HG03139 (cell line): ENCODE data around the gene UNC45A.

Source experiments
- ATAC-seq: cut with Tn5 transposase; IDR thresholded peaks from one replicate; pipeline ENCODE4 v1.9.1; 2021; ENCODE audit not compliant: unreplicated experiment

Gene UNC45A

DNA sequence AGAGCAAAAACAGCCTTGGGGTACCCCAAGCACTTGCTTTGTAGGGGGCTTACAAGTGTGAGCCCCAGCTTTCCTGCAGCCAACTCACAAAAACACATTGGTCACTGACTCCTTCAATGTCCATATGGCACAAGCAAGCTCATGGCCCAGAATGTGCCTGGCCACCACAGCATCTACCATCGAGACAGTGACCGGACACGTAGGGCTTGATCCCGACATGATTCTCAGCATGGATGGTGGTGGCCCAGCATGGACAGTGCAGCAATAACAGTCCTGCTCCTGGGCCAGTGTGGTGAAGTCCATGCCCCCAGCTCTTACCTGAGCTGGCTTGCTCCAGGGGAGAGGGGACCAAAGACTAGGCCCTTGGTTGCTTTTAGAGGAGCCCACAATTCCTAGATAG is 6.0 kb downstream of the UNC45A start:
- ATAC-seq, result no peak

DNA sequence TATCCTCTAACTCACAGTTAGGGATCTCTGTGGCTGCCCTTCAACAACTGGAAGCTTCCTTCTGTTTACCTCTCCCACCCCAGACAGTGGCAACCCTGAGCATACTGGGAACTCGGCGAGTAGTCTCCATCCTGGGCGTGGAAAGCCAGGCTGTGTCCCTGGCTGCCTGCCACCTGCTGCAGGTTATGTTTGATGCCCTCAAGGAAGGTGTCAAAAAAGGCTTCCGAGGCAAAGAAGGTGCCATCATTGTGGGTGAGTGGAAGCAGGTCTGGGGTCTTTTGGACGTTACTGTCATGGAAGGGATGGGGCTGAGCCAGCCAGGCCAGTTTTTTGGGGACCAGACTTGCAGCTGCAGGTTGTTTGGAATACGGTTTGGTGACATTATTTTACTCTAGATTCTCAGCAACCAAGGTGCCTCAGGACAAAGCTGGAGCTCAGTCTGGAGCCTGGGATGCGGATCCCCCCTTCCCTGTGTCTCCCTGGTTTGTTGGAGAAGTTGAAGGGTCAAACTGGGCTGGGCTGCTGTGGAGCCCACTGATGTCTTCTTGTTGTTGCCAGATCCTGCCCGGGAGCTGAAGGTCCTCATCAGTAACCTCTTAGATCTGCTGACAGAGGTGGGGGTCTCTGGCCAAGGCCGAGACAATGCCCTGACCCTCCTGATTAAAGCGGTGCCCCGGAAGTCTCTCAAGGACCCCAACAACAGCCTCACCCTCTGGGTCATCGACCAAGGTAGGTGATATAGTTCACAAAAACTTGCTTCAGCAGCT is 7.5 kb downstream of the UNC45A start:
- no peak for ATAC-seq

DNA sequence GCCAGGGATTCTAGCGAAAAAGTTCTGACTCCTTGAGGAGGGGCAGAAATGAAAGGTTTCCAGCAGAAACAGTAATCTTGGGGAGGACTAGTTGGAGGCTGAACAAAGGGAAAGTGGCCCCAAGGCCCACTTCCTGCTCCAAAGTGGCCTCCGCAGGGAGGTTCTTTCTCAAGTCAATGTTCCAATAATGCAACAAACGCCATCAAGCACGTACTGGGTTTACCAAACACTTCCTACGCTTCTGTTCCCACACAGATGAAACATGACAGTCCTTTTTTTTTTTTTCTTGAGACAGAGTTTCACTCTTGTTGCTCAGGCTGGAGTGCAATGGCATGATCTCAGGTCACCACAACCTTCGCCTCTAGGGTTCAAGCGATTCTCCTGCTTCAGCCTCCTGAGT is 10.0 kb downstream of the UNC45A start:
- no peak for ATAC-seq

DNA sequence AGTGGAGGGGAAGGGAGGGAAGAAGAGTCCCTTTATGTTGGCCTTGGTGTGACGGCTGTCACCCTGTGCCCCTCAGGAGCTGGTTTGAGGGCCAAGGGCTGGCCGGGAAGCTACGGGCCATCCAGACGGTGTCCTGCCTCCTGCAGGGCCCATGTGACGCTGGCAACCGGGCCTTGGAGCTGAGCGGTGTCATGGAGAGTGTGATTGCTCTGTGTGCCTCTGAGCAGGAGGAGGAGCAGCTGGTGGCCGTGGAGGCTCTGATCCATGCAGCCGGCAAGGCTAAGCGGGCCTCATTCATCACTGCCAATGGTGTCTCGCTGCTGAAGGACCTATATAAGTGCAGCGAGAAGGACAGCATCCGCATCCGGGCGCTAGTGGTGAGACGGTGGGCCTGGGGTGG is 11.5 kb downstream of the UNC45A start:
- no peak for ATAC-seq

DNA sequence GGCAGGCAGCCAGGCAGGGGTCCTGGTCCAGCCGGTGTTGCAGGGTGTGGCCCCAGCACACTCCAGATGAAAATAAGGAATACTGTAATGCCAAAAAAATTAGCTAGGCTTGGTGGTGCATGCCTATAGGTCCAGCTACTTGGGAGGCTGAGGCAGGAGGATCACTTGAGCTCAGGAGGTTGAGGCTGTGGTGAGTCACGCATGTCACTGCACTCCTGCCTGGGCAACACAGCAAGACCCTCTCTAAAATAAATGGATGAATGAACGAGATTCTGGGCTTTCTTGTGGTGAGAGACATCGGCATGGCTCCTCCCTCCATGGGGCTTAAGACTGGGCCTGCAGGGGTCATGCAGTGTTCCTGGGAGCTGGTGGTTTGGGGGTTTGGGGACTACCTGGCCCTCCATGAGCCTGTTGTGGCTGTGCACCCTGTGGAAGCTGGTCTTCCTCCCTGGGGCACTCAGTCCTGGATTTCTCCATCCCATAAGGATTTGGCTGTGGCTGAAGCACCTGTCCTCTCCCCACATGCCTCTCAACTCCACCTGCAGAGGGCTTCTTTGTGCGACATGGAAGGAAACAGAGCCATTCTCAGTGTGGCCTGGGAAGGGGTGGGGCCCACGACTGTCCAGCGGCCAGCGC is 12.0 kb downstream of the UNC45A start:
- ATAC-seq, result no peak

DNA sequence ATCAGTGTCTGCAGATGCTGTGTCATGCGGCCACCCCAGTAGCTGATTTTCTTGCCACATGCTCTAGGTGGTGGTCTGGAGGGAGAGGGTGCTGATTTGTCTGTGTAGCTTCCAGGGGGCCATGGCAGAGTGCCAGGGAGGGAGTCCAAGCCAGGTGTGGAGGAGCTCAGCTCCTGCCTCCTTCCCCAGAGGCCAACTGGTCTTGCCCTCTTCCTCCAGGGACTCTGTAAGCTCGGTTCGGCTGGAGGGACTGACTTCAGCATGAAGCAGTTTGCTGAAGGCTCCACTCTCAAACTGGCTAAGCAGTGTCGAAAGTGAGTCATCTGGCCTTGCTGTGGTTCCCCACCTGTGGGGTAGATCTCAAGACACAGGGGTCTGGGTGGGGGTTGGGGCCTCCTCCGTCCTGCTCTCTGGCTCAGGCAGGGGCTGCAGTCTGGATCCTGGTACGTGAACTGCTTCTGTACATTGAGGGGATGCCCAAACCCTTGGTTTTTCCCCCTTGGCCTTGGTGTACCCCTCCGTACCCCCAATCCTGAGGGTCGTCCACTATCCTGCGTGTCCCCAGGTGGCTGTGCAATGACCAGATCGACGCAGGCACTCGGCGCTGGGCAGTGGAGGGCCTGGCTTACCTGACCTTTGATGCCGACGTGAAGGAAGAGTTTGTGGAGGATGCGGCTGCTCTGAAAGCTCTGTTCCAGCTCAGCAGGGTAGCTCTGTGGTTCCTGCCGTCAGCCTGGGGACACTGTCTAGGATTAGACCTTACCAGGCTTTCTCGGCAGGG is 12.7 kb downstream of the UNC45A start:
- ATAC-seq, result no peak

DNA sequence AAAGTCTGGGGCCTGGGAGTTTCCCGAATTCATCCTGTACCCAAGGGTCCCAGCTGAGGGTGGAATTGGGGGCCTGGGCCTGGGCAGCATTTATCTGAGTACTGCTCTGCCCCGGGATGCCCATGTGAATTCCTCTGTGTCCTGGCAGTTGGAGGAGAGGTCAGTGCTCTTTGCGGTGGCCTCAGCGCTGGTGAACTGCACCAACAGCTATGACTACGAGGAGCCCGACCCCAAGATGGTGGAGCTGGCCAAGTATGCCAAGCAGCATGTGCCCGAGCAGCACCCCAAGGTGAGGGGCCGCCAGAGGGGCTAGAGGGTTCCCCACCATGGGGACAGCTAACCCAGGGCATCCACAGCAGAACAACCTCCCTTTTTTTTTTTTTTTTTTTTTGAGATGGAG is 13.4 kb downstream of the UNC45A start:
- no peak for ATAC-seq

DNA sequence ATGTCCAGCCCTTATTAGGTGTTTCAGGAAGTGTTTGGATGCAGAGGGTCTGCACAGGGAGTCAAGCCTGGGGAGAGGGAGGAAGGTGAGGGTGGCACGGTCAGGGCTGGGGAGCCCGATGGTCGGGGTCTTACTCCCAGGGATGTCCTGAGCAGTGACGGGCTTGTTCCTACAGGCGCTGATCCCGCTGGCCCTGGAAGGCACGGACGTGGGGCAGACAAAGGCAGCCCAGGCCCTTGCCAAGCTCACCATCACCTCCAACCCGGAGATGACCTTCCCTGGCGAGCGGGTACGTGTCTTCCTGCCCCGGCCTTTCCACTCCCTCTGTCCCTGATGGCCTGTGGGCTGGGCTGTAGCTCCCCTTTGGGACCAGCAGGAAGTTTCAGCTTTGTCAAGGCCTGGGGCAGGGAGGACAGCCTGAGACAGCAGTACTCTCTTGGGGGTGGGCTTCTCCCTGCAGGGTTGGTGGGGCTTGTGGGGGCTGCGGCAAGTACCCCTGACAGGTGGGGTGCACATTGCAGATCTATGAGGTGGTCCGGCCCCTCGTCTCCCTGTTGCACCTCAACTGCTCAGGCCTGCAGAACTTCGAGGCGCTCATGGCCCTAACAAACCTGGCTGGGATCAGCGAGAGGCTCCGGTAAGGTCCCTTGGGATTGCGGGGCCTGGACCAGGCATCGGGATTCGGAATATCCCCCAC is 15.0 kb downstream of the UNC45A start:
- ATAC-seq, result no peak

DNA sequence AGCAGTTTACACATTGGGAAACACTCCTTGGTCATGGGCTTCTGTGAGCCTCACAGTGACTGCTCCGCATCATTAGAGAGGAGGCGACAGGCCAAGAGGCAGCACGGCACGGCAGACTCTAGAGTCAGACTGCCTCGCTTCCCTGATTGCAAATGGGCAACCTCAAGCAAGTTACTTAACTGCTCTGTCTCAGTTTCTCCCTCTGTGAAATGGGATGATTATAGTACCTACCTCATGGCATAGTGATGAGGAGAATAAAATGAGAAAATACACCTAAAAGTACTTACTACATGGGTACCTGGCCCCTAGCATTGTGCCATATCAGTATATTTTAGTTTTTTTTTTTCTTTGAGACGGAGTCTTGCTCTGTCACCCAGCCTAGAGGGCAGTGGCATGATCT is 15.6 kb downstream of the UNC45A start:
- no peak for ATAC-seq

DNA sequence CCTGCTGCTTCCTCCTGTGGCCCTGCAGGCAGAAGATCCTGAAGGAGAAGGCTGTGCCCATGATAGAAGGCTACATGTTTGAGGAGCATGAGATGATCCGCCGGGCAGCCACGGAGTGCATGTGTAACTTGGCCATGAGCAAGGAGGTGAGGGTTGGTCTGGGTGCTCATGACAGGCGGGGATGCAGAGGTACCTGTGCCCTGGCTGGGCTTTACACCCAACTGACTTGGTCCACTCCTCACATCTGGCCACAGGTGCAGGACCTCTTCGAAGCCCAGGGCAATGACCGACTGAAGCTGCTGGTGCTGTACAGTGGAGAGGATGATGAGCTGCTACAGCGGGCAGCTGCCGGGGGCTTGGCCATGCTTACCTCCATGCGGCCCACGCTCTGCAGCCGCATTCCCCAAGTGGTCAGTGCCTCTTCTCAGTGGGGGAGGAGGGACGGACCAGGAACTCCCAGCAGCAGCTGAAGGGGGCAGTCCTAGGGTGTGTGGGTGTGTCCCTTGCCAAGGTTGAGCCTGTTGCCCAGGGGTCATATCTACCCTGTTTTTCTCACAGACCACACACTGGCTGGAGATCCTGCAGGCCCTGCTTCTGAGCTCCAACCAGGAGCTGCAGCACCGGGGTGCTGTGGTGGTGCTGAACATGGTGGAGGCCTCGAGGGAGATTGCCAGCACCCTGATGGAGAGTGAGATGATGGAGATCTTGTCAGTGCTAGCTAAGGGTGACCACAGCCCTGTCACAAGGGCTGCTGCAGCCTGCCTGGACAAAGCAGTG is 18.0 kb downstream of the UNC45A start:
- ATAC-seq, result no peak

DNA sequence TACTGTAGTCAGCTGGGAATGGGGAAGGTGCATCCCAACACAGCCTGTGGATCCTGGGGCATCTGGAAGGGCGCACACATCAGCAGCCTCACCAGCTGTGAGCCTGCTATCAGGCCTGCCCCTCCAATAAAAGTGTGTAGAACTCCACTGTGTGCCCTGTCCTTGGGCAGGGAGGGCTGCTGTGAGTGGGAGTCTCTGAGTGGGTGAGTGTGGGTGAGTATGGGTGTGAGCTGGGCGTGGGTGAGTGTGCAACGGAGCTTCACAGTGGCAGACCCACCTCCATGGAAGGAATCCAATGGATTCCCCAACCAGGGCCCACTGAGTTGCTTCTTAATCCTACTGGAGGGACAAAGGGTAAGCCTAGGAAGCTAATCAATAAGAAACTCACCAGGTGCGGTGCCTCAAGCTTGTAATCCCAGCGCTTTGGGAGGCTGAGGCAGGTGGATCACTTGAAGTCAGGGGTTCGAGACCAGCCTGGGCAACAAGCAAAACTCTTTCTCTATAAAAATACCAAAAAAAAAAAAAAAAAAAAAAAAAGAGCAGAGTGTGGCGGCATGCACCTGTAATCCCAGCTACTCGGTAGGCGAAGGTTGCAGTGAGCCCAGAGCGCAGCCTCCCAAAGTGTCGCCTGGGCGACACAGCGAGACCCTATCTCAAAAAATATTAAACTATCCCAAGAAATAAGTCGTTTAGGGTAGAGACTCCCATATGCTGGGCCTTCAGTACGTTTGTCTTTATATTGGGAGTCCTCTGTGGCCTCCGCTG is 19.0 kb downstream of the UNC45A start:
- ATAC-seq, result no peak

DNA sequence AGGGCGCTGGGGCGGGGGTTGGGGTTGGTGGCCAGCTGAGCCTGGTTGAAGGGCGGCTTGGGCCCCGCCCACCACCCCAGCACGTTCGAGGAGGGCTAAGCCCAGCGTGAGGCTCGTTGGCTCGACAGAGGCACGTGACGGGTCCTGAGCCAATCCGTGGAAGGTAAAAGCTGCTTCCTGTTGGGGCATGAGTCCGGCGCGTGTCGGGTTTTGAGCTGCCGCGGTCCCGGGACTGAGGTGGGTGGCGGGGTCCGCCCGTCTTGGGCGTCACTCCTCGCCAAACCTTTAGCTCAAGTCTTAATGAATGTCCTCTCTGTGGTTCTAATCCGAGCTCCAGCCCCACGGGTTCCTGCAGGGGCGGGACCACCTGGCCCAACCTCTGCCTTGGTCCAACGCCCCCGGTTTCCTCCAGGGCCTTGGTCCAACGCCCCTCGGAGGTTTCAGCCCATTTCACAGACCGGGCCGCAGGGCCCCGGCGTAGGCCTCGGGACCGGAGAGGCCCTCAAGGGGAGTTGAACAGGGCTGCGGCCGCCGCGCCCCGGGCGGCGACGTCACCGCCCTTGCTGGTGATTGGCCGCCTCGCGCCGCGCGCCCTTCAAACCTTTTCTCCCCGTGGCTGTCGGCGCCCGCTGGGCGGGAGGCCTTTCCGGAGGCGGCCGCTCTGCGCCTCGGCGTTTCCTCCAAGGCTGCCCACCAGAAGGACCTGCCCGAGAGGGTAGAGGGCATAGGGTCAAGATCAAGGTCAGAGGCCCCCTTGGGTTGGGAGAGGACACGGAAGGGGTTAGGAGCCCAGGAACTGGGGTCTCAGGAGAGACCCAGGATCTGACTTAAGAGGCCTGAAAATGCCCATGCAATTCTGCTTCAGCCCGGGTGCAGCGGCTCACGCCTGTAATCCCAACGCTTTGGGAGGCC is 19.9 kb downstream of the UNC45A start, which contains the start of gene RCCD1:
Gene RCCD1, plus strand, starts transcription at position 173 of the 912 bp plus-strand sequence. CDS start 1,851 bp downstream, outside the sequence.
- ATAC-seq, result peak; percentile 90

DNA sequence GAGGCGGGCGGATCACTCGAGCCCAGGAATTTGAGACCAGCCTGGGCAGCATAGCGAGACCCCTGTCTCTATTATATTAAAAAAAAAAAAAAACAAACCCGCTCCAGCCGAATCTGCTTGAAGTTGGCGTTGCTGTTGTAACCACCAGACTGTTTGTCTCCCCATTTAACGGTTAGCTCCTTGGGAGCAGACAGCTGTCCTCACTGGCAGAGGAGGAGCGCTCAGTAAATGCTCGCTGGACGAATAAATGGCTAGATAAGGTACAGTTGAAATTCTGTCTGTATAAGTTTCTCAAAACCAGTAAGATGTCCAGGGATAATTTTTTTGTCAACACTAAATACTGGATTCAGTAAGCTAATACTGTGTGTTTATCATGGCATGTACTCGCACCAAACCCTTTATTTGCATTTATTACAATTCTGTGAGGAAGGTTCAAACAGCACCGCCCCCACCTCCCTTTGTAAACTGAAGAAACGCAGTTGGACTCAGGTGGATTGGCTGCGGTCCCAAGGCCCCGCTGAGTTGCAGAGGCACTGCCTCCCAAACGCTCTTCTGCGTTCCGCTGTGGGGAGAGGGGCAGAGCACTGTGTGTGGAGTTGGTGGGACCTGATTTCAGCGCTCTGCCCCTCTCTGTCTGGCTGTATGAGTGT is 20.7 kb downstream of the UNC45A start:
- no peak for ATAC-seq

DNA sequence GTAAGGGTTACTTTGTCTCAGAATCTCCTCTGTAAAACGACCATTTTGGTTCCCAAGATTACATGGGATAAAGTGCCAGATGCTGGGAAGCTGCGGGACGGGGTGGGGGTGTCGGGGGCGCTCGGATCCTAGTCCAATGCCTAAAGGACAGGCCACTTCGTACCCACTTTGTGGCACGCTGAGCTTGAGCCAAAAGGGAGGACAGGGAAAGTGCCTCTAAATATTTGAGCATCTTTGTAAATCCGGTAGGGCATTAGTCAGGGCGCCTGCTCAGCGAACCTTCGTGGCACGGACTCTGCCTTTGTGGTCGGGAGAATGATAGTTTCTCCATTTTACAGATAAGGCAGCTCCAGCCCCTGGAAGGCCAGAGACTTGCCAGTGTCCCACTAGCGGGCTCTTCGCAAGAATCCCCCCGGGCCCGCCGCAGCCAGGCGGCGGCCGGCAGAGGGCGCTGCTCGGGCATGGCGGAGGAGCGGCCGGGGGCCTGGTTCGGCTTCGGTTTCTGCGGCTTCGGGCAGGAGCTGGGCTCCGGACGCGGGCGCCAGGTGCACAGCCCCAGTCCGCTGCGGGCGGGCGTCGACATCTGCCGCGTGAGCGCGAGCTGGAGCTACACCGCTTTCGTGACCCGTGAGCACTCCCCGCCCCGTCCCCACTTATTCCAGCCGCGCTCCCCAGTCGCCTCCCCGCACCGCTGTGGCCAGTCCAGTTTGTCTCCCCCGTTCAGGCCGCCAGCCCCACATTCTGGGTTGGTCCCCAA is 21.4 kb downstream of the UNC45A start:
- ATAC-seq, result no peak

DNA sequence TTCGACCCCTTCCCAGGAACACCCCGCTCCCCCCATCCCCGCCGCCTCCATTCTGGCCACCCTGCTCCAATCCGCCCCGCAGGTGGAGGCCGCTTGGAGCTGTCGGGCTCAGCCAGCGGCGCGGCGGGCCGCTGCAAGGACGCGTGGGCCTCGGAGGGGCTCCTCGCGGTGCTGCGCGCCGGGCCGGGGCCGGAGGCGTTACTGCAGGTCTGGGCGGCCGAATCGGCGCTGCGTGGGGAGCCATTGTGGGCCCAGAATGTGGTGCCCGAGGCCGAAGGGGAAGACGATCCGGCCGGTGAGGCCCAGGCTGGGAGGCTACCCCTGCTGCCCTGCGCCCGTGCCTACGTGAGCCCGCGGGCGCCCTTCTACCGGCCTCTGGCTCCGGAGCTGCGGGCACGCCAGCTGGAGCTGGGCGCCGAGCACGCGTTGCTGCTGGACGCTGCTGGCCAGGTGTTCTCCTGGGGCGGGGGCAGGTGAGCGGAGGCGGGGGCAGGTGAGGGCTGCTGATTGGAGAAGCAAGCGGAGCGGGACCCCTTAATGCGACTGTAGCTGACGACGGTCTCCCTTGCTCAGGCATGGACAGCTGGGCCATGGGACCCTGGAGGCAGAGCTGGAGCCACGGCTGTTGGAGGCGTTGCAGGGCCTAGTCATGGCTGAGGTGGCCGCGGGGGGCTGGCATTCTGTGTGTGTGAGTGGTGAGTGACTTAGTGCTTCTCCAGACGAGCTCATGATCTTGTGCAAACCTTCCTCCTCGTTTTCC is 22.1 kb downstream of the UNC45A start:
- no peak for ATAC-seq

DNA sequence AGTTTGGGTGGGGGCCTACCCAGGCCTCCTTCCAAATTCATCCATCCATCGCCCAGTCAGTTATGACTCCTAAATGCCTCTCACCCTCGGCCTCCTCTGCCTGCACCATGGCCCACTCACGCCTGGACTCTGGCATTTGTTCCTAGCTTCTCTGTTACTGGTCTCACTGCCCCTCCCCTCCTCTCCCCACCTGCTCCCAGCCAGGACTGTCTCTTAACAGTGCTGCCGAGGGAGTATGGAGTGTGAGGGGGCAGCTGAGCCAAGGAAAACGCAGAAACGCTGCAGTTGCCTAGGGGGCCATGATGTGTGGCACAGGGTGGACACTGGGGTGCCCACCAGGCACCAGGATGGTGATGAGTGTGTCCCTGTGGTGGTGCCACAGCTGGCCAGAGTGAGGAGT is 22.7 kb downstream of the UNC45A start:
- ATAC-seq, result no peak
